Vagina (tissue), 2 donors: ENCODE results near the gene CCNF. TPM values are rescaled to one million over a fixed set of nuclear protein-coding genes. Genes with fewer than 3 reads are reported as not detected.
"Not testable (repeated sequence)": the region's sequence is repeated elsewhere in the genome, so short reads cannot be mapped to it uniquely, and the experiment has no call there.

ENCODE experiments used
- DNase-seq, 2 donors: peaks; one replicate each; pipeline ENCODE4 v3.0.0-alpha.2; 2017; ENCODE audit errors: extremely low spot score in 2 of 2
- H3K27ac ChIP-seq: fragments of 200-600 bp; sonication (generic); one replicate; pipeline ENCODE4 v1.5.1; 2019
- H3K27me3 ChIP-seq: fragments of 200-600 bp; sonication (generic); one replicate; pipeline ENCODE4 v1.5.1; 2019
- H3K36me3 ChIP-seq, 2 donors: fragments of 200-600 bp; sonication (generic); one replicate each; pipeline ENCODE4 v1.5.1; 2017 to 2019
- H3K4me1 ChIP-seq: fragments of 200-600 bp; sonication (generic); one replicate; pipeline ENCODE4 v1.5.1; 2019
- H3K4me3 ChIP-seq, 2 donors: fragments of 200-600 bp; sonication (generic); 1 replicate in 1 of 2; 2 replicates in 1 of 2; pipeline ENCODE4 v1.5.1; 2016 to 2019
- H3K9me3 ChIP-seq: fragments of 200-600 bp; sonication (generic); one replicate; pipeline ENCODE4 v1.5.1; 2019
- CTCF ChIP-seq, 3 experiments: fragments of 450-650 bp in 2 of 3; fragments of 200-600 bp in 1 of 3; sonication (generic) in 1 of 3; IDR thresholded peaks; one replicate each; pipeline ENCODE4 v1.5.1; 2017 to 2019; ENCODE audit warnings: antibody characterized with exemption in 3 of 3, mild to moderate bottlenecking in 2 of 3, moderate library complexity in 2 of 3
- POLR2A ChIP-seq, 2 donors: fragments of 450-650 bp; IDR thresholded peaks; one replicate each; pipeline ENCODE4 v1.6.1; 2017; ENCODE audit warnings: antibody characterized with exemption in 2 of 2, mild to moderate bottlenecking in 2 of 2, moderate library complexity in 2 of 2
- POLR2AphosphoS5 ChIP-seq, 2 donors: sonication (generic); formaldehyde crosslinking; IDR thresholded peaks; one replicate each; pipeline ENCODE4 v1.9.0; 2017; ENCODE audit warnings: antibody characterized with exemption in 2 of 2, mild to moderate bottlenecking in 2 of 2, low read depth in 1 of 2; ENCODE audit not compliant: insufficient read depth in 1 of 2
- intact Hi-C: fragments of 100-400 bp; cut with DNase I; formaldehyde crosslinking; loops from one replicate; pipeline ENCODE4 v1.15.1; 2023
- total RNA-seq: library from RNA; depleted of rRNA; stranded (reverse); fragments of >200 nt; gene quantifications from one replicate; pipeline ENCODE4 v1.2.3, GENCODE V29; 2016

CCNF gene
- total RNA-seq, 1 donor from 2014 or later = 2.5 TPM

GRCh38 chr16:2439598-2439997 lies 10.4 kb downstream of the CCNF start:
- intact Hi-C loops = no loop called here
- no peak for TF ChIP-seq POLR2A (IDR thresholded peaks at IDR 0.05)
- no peak for TF ChIP-seq POLR2AphosphoS5 (IDR thresholded peaks at IDR 0.05; ENCODE audit: insufficient read depth in 1 of 2, low read depth in 1 of 2)
- no peak for TF ChIP-seq CTCF (IDR thresholded peaks at IDR 0.05)

GRCh38 chr16:2441143-2441804 lies 12.0 kb downstream of the CCNF start:
- H3K36me3 ChIP-seq = peaks cover 0 to 10% of the 10 kb centered on the region in 2 donors
- DNase-seq = not testable (repeated sequence)

More at GRCh38 chr16:2439598-2439997, 10.4 kb downstream of the CCNF start:
- Histone ChIP-seq H3K4me1 (no peaks in the 10 kb centered on the region), H3K27ac (no peak overlapping the region), H3K9me3 (no peaks in the 10 kb centered on the region), H3K4me3 (no peak overlapping the region), H3K36me3 (peaks cover 0 to 1% of the 10 kb centered on the region in 2 donors), H3K27me3 (no peaks in the 10 kb centered on the region)
- DNase-seq = no peak

GRCh38 chr16:2443555-2443954 lies 14.3 kb downstream of the CCNF start:
- H3K27ac ChIP-seq = no peak overlapping the region
- H3K36me3 ChIP-seq = peaks cover 0 to 18% of the 10 kb centered on the region in 2 donors
- no peaks in the 10 kb centered on the region for H3K9me3 ChIP-seq
- no peak for DNase-seq
- intact Hi-C loops = no loop called here
- H3K4me3 ChIP-seq = no peak overlapping the region
- no peaks in the 10 kb centered on the region for H3K4me1 ChIP-seq
- H3K27me3 ChIP-seq = no peaks in the 10 kb centered on the region
- no peak for TF ChIP-seq POLR2A (IDR thresholded peaks at IDR 0.05)
- no peak for TF ChIP-seq POLR2AphosphoS5 (IDR thresholded peaks at IDR 0.05; ENCODE audit: insufficient read depth in 1 of 2, low read depth in 1 of 2)

More at GRCh38 chr16:2441143-2441804, 12.0 kb downstream of the CCNF start:
- intact Hi-C loops, H3K27me3 ChIP-seq, H3K9me3 ChIP-seq, H3K27ac ChIP-seq, H3K4me3 ChIP-seq, H3K4me1 ChIP-seq: not testable (repeated sequence)

- Histone ChIP-seq H3K4me3 (no peak overlapping the region), H3K4me1 (no peaks in the 10 kb centered on the region), H3K36me3 (peaks cover 0 to 29% of the 10 kb centered on the region in 2 donors), H3K27me3 (no peaks in the 10 kb centered on the region), H3K27ac (no peak overlapping the region), H3K9me3 (no peaks in the 10 kb centered on the region)
- no peak for DNase-seq
- intact Hi-C loops = no loop called here
- no peak for TF ChIP-seq CTCF (IDR thresholded peaks at IDR 0.05)
- TF ChIP-seq POLR2AphosphoS5 (IDR thresholded peaks at IDR 0.05; ENCODE audit: insufficient read depth in 1 of 2, low read depth in 1 of 2) = no peak
- TF ChIP-seq POLR2A (IDR thresholded peaks at IDR 0.05) = no peak
Measured at GRCh38 chr16:2447920-2448583, 18.8 kb downstream of the CCNF start.

- Histone ChIP-seq H3K27ac (no peak overlapping the region), H3K4me3 (no peak overlapping the region), H3K4me1 (no peaks in the 10 kb centered on the region), H3K27me3 (no peaks in the 10 kb centered on the region), H3K36me3 (peaks cover 0 to 29% of the 10 kb centered on the region in 2 donors), H3K9me3 (no peaks in the 10 kb centered on the region)
- no peak for DNase-seq
- TF ChIP-seq CTCF (IDR thresholded peaks at IDR 0.05) (no peak), POLR2AphosphoS5 (IDR thresholded peaks at IDR 0.05; ENCODE audit: insufficient read depth in 1 of 2, low read depth in 1 of 2) (no peak), POLR2A (IDR thresholded peaks at IDR 0.05) (no peak)
- intact Hi-C loops = no loop called here
Measured at GRCh38 chr16:2449118-2449517, 19.9 kb downstream of the CCNF start.

GRCh38 chr16:2450535-2450934 lies 21.3 kb downstream of the CCNF start:
- no peaks in the 10 kb centered on the region for H3K9me3 ChIP-seq
- DNase-seq = no peak
- TF ChIP-seq POLR2A (IDR thresholded peaks at IDR 0.05) (no peak), POLR2AphosphoS5 (IDR thresholded peaks at IDR 0.05; ENCODE audit: insufficient read depth in 1 of 2, low read depth in 1 of 2) (no peak), CTCF (IDR thresholded peaks at IDR 0.05) (no peak)
- H3K4me1 ChIP-seq = no peaks in the 10 kb centered on the region
- no peak overlapping the region for H3K4me3 ChIP-seq
- H3K27ac ChIP-seq = no peak overlapping the region
- intact Hi-C loops = no loop called here
- H3K36me3 ChIP-seq = peaks cover 0 to 25% of the 10 kb centered on the region in 2 donors
- no peaks in the 10 kb centered on the region for H3K27me3 ChIP-seq
